ENCODE data around the gene GNG12. TPM values are rescaled to one million over a fixed set of nuclear protein-coding genes. Genes with fewer than 3 reads are reported as not detected.
"Not testable (repeated sequence)": the region's sequence is repeated elsewhere in the genome, so short reads cannot be mapped to it uniquely, and the experiment has no call there.

GNG12 gene
- total RNA-seq, 5 donors from 2014 or later (not counting 1 experiment from before 2014, with no cell fraction given), result 0.26 to 0.44 (median 0.35) TPM; not detected in 2

DNA sequence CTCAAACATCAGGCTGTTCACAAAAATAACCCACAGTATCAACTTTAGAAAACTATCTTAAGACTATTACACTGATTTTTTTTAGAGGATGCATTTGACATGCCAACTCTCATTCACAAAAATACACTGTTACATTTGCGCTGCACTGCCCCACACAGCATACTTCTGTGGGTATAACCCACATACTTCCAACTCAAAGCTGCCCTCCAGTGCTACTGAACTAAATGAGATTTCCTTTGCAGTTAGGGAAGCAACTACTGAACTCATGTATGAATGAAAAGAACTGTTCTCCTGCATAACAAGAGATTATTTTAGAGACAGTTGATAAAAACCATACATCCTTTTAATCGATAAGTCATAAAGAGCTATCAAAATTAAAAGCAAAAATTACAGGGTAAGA lies 174.0 kb downstream of the GNG12 start:
- CTCF ChIA-PET, result interaction anchor here in 1 of 2 donors (0.6 kb wide), 1 partner anchor 313 kb away, joined by 3 read pairs; no protein-coding TSS in a partner anchor
- POLR2A ChIA-PET, result no interaction called here
- Mint-ChIP-seq H3K4me3 (no peak overlapping the region), H3K9me3 (no peaks in the 10 kb centered on the region), H3K27ac (no peak overlapping the region), H3K4me1 (no peaks in the 10 kb centered on the region), H3K27me3 (peaks cover 25 to 30% of the 10 kb centered on the region in 2 donors), H3K36me3 (no peaks in the 10 kb centered on the region)
- H3K4me1 ChIP-seq (ENCODE audit: control insufficient read depth in 1 of 2, extremely low read depth in 1 of 2, insufficient read depth in 2 of 2, low read length in 2 of 2), result no peaks in the 10 kb centered on the region
- H3K27me3 ChIP-seq (replicated peaks in 1 of 2; ENCODE audit: control insufficient read depth in 2 of 2, extremely low read depth in 1 of 2, insufficient read depth in 2 of 2, low read length in 1 of 2), result no peaks in the 10 kb centered on the region
- ATAC-seq (replicated peaks in 1 of 4) (no peak), DNase-seq (no peak)
- no CpG with 5 or more reads among the region's 2 CpGs for WGBS (ENCODE audit: insufficient coverage)
- H3K36me3 ChIP-seq (ENCODE audit: control insufficient read depth in 2 of 2, extremely low read depth in 1 of 2, insufficient read depth in 1 of 2, low read length in 1 of 2), result no peaks in the 10 kb centered on the region
- no peak overlapping the region for H3K4me3 ChIP-seq (ENCODE audit: control insufficient read depth in 1 of 2, extremely low read depth in 1 of 2, low read length in 1 of 2)
- H3K27ac ChIP-seq (ENCODE audit: low read length), result no peak overlapping the region
- H3K9me3 ChIP-seq, result no peaks in the 10 kb centered on the region

DNA sequence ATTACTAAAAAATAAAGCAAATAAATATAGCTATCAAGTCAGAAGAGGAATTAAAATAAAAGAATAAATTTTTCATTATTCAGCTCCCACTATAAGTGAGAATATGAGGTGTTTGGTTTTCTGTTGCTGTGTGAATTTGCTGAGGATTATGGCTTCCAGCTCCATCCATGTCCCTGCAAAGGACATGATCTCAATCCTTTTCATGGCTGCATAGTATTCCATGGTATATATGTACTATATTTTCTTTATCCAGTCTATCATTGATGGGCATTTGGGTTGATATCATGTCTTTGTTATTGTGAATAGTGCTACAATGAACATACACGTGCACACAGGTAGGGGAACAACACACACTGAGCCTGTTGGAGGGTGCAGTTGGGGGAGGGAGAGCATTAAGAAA lies 176.1 kb downstream of the GNG12 start:
- H3K27ac Mint-ChIP-seq; H3K27me3 ChIP-seq (replicated peaks in 1 of 2; ENCODE audit: control insufficient read depth in 2 of 2, extremely low read depth in 1 of 2, insufficient read depth in 2 of 2, low read length in 1 of 2); H3K4me1 Mint-ChIP-seq; H3K9me3 Mint-ChIP-seq; DNase-seq; H3K36me3 Mint-ChIP-seq; ATAC-seq (replicated peaks in 1 of 4); H3K4me1 ChIP-seq (ENCODE audit: control insufficient read depth in 1 of 2, extremely low read depth in 1 of 2, insufficient read depth in 2 of 2, low read length in 2 of 2); H3K27ac ChIP-seq (ENCODE audit: low read length); H3K4me3 Mint-ChIP-seq; H3K36me3 ChIP-seq (ENCODE audit: control insufficient read depth in 2 of 2, extremely low read depth in 1 of 2, insufficient read depth in 1 of 2, low read length in 1 of 2); H3K9me3 ChIP-seq; H3K4me3 ChIP-seq (ENCODE audit: control insufficient read depth in 1 of 2, extremely low read depth in 1 of 2, low read length in 1 of 2); POLR2A ChIA-PET; CTCF ChIA-PET: not testable (repeated sequence)
- peaks cover 20 to 24% of the 10 kb centered on the region in 2 donors for H3K27me3 Mint-ChIP-seq
- 80% methylated on average over 1 of the region's 1 CpG for WGBS (ENCODE audit: insufficient coverage)

DNA sequence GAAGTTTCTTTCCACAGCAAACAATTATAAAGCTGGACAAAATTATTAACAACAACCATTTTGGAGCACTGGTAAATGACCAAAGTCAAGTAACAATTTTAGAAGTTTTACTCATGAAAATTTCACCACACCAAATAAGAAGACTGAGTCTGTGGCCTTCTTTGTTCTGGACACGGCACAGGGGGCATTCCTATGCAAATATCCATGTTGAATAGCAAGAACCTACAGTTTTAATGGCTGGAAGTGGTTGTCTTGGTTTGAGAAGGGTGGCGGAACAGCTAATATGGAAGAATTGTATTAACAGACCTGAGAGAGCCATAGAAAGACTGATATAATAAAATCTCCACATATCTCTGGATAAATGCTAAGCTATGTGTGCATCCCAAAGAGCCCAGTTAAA lies 177.7 kb downstream of the GNG12 start:
- Histone ChIP-seq H3K27me3 (replicated peaks in 1 of 2; ENCODE audit: control insufficient read depth in 2 of 2, extremely low read depth in 1 of 2, insufficient read depth in 2 of 2, low read length in 1 of 2) (no peaks in the 10 kb centered on the region), H3K4me1 (ENCODE audit: control insufficient read depth in 1 of 2, extremely low read depth in 1 of 2, insufficient read depth in 2 of 2, low read length in 2 of 2) (no peaks in the 10 kb centered on the region), H3K36me3 (ENCODE audit: control insufficient read depth in 2 of 2, extremely low read depth in 1 of 2, insufficient read depth in 1 of 2, low read length in 1 of 2) (no peaks in the 10 kb centered on the region), H3K4me3 (ENCODE audit: control insufficient read depth in 1 of 2, extremely low read depth in 1 of 2, low read length in 1 of 2) (no peak overlapping the region), H3K9me3 (no peaks in the 10 kb centered on the region), H3K27ac (ENCODE audit: low read length) (no peak overlapping the region)
- DNase-seq, result no peak
- H3K4me1 Mint-ChIP-seq, result no peaks in the 10 kb centered on the region
- no peaks in the 10 kb centered on the region for H3K36me3 Mint-ChIP-seq
- ChIA-PET POLR2A (interaction anchor here in 1 of 2 donors (0.7 kb wide), 1 partner anchor 29 kb away, joined by 3 read pairs; no protein-coding TSS in a partner anchor), CTCF (no interaction called here)
- no peak overlapping the region for H3K4me3 Mint-ChIP-seq
- no peak overlapping the region for H3K27ac Mint-ChIP-seq
- peaks cover 10 to 16% of the 10 kb centered on the region in 2 donors for H3K27me3 Mint-ChIP-seq
- ATAC-seq (replicated peaks in 1 of 4), result no peak
- no peaks in the 10 kb centered on the region for H3K9me3 Mint-ChIP-seq
- WGBS (ENCODE audit: insufficient coverage), result no CpG with 5 or more reads among the region's 2 CpGs

DNA sequence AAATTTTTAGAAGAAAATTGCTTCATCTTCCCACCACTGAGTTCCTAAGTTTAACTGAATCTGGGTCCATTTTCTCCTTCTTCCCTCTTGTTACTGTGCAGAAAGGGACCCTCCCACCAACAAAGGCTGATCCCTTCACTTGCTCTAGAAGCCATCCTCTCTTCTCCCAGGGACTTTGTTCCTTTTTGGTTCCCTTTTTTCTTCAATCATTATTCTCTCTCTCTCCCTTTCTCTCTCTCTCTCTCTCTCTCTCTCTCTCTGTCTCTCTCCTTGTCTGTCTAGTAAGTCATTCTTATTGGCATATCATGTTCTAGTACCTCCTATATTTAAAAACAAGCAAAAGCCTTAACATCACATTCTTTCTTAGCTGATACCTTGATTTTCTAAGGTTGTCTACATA lies 180.0 kb downstream of the GNG12 start:
- Histone ChIP-seq H3K27me3 (replicated peaks in 1 of 2; ENCODE audit: control insufficient read depth in 2 of 2, extremely low read depth in 1 of 2, insufficient read depth in 2 of 2, low read length in 1 of 2) (no peaks in the 10 kb centered on the region), H3K4me1 (ENCODE audit: control insufficient read depth in 1 of 2, extremely low read depth in 1 of 2, insufficient read depth in 2 of 2, low read length in 2 of 2) (no peaks in the 10 kb centered on the region), H3K9me3 (no peaks in the 10 kb centered on the region), H3K36me3 (ENCODE audit: control insufficient read depth in 2 of 2, extremely low read depth in 1 of 2, insufficient read depth in 1 of 2, low read length in 1 of 2) (no peaks in the 10 kb centered on the region), H3K4me3 (ENCODE audit: control insufficient read depth in 1 of 2, extremely low read depth in 1 of 2, low read length in 1 of 2) (no peak overlapping the region), H3K27ac (ENCODE audit: low read length) (no peak overlapping the region)
- H3K27me3 Mint-ChIP-seq, result peaks cover 0 to 3% of the 10 kb centered on the region in 2 donors
- ATAC-seq (replicated peaks in 1 of 4), result no peak
- no peak for DNase-seq
- no peaks in the 10 kb centered on the region for H3K4me1 Mint-ChIP-seq
- ChIA-PET CTCF (interaction anchor here in 1 of 2 donors (0.6 kb wide), 1 partner anchor 139 kb away, joined by 4 read pairs; no protein-coding TSS in a partner anchor), POLR2A (interaction anchor here in 1 of 2 donors (0.6 kb wide), 1 partner anchor 119 kb away, joined by 3 read pairs; no protein-coding TSS in a partner anchor)
- no peak overlapping the region for H3K27ac Mint-ChIP-seq
- H3K4me3 Mint-ChIP-seq, result no peak overlapping the region
- H3K9me3 Mint-ChIP-seq, result no peaks in the 10 kb centered on the region
- no peaks in the 10 kb centered on the region for H3K36me3 Mint-ChIP-seq

DNA sequence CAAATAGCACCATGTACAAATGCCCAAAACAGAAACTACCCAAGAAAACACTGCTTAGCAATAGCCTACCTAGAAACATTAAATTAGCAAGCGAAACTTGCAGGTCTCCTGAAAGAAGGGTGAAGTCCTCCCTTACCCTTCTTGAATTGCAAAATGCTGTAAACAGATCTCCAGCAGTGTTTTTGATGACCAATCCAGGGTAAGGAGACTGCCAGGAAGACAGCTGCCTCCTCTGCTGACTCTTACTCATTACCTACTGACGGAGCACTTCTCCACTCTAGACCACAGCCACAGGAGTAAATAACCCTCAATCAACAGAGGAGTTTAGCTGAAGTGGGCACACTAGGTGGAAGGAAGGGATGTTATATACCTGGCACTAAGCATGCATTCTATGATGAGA lies 180.5 kb downstream of the GNG12 start:
- Mint-ChIP-seq H3K9me3 (no peaks in the 10 kb centered on the region), H3K4me1 (no peaks in the 10 kb centered on the region), H3K27me3 (no peaks in the 10 kb centered on the region), H3K36me3 (no peaks in the 10 kb centered on the region), H3K4me3 (no peak overlapping the region), H3K27ac (no peak overlapping the region)
- WGBS (ENCODE audit: insufficient coverage), result no CpG with 5 or more reads among the region's 2 CpGs
- H3K36me3 ChIP-seq (ENCODE audit: control insufficient read depth in 2 of 2, extremely low read depth in 1 of 2, insufficient read depth in 1 of 2, low read length in 1 of 2), result no peaks in the 10 kb centered on the region
- no peaks in the 10 kb centered on the region for H3K9me3 ChIP-seq
- no peaks in the 10 kb centered on the region for H3K27me3 ChIP-seq (replicated peaks in 1 of 2; ENCODE audit: control insufficient read depth in 2 of 2, extremely low read depth in 1 of 2, insufficient read depth in 2 of 2, low read length in 1 of 2)
- no peak for ATAC-seq (replicated peaks in 1 of 4)
- no peak overlapping the region for H3K4me3 ChIP-seq (ENCODE audit: control insufficient read depth in 1 of 2, extremely low read depth in 1 of 2, low read length in 1 of 2)
- no peaks in the 10 kb centered on the region for H3K4me1 ChIP-seq (ENCODE audit: control insufficient read depth in 1 of 2, extremely low read depth in 1 of 2, insufficient read depth in 2 of 2, low read length in 2 of 2)
- POLR2A ChIA-PET, result no interaction called here
- DNase-seq, result no peak
- CTCF ChIA-PET, result no interaction called here
- no peak overlapping the region for H3K27ac ChIP-seq (ENCODE audit: low read length)

Other genes starting within 250 kb of the GNG12 start
- gene GADD45A, start 148.3 kb downstream of the GNG12 start, total RNA-seq, result 10 to 100 TPM; 16.0 to 85.8 (median 21.9) TPM
- not detected for gene DIRAS3, start 217.2 kb upstream of the GNG12 start, total RNA-seq